CD14-positive monocyte (primary cell): Measurements from ENCODE around the gene LRP1B. TPM values are rescaled to one million over a fixed set of nuclear protein-coding genes. Genes with fewer than 3 reads are reported as not detected.

Experiments
- DNase-seq, 3 donors: peaks; one replicate each; pipeline ENCODE4 v3.0.0-alpha.2; 2011 to 2022
- H2AFZ ChIP-seq: 2 replicates; pipeline ENCODE4 v1.6.0; 2012; ENCODE audit warnings: mild to moderate bottlenecking, low read depth, low read length, inconsistent platforms; ENCODE audit not compliant: insufficient read depth, poor library complexity, severe bottlenecking
- H3K27ac ChIP-seq, 2 donors: 1 replicate in 1 of 2; 2 replicates in 1 of 2; pipeline ENCODE4 v1.5.1; 2012 to 2013; ENCODE audit warnings: low read length in 2 of 2, control low read depth in 1 of 2, inconsistent platforms in 1 of 2, low read depth in 1 of 2, mild to moderate bottlenecking in 1 of 2
- H3K27me3 ChIP-seq, 2 donors: one replicate each; pipeline versions ENCODE4 v1.6.0 to v1.6.1; 2011 to 2013; ENCODE audit warnings: low read length in 2 of 2; ENCODE audit not compliant: control insufficient read depth in 2 of 2, insufficient read depth in 2 of 2
- H3K36me3 ChIP-seq, 2 donors: replicated peaks in 1 of 2; 1 replicate in 1 of 2; 2 replicates in 1 of 2; pipeline versions ENCODE4 v1.5.1 to v1.6.1; 2012 to 2013; ENCODE audit warnings: low read length in 2 of 2, control low read depth in 1 of 2, inconsistent platforms in 1 of 2, mild to moderate bottlenecking in 1 of 2; ENCODE audit not compliant: insufficient read depth in 2 of 2, control insufficient read depth in 1 of 2
- H3K4me1 ChIP-seq, 2 donors: 1 replicate in 1 of 2; 2 replicates in 1 of 2; pipeline versions ENCODE4 v1.5.1 to v1.6.1; 2012 to 2013; ENCODE audit warnings: low read length in 2 of 2, control low read depth in 1 of 2, inconsistent platforms in 1 of 2, mild to moderate bottlenecking in 1 of 2, moderate library complexity in 1 of 2; ENCODE audit not compliant: insufficient read depth in 2 of 2, control insufficient read depth in 1 of 2
- H3K4me2 ChIP-seq: replicated peaks from 2 replicates; pipeline ENCODE3; 2012; ENCODE audit warnings: low read length, moderate library complexity, mild to moderate bottlenecking; ENCODE audit not compliant: poor library complexity, severe bottlenecking; ENCODE audit errors: extremely low read depth
- H3K4me3 ChIP-seq, 3 experiments: fragments of 200-600 bp in 1 of 3; sonication (generic) in 1 of 3; replicated peaks in 1 of 3; 1 replicate in 2 of 3; 2 replicates in 1 of 3; pipeline ENCODE4 v1.5.1; 2011 to 2013; ENCODE audit warnings: low read length in 3 of 3, mild to moderate bottlenecking in 3 of 3, control low read depth in 2 of 3, low read depth in 2 of 3, inconsistent platforms in 1 of 3, moderate library complexity in 1 of 3
- H3K79me2 ChIP-seq: 2 replicates; pipeline ENCODE4 v1.6.0; 2012; ENCODE audit warnings: mild to moderate bottlenecking, control low read depth, inconsistent platforms, low read length, moderate library complexity; ENCODE audit not compliant: insufficient read depth
- H3K9ac ChIP-seq: 2 replicates; pipeline ENCODE4 v1.6.0; 2017; ENCODE audit warnings: low read length, mild to moderate bottlenecking; ENCODE audit not compliant: insufficient read depth, poor library complexity, severe bottlenecking
- H3K9me3 ChIP-seq, 2 donors: replicated peaks in 1 of 2; 1 replicate in 1 of 2; 2 replicates in 1 of 2; pipeline versions ENCODE4 v1.5.1 to v1.6.1; 2012 to 2013; ENCODE audit warnings: low read length in 2 of 2, control low read depth in 1 of 2; ENCODE audit not compliant: control insufficient read depth in 1 of 2, insufficient read depth in 1 of 2
- H4K20me1 ChIP-seq: 2 replicates; pipeline ENCODE4 v1.6.0; 2012; ENCODE audit warnings: mild to moderate bottlenecking, low read length, control low read depth, moderate library complexity; ENCODE audit not compliant: insufficient read depth
- H3K27ac Mint-ChIP-seq, 7 donors: one replicate each; pipeline ENCODE4 v1.8.0; 2020; ENCODE audit warnings: mild to moderate bottlenecking in 7 of 7, mixed read lengths in 7 of 7, moderate library complexity in 6 of 7, inconsistent platforms in 2 of 7
- H3K27me3 Mint-ChIP-seq, 3 donors: one replicate each; pipeline ENCODE4 v1.8.0; 2021 to 2022; ENCODE audit warnings: low read depth in 3 of 3, mild to moderate bottlenecking in 3 of 3, mixed read lengths in 3 of 3, moderate library complexity in 3 of 3, inconsistent platforms in 1 of 3
- H3K36me3 Mint-ChIP-seq, 2 donors: one replicate each; pipeline ENCODE4 v1.8.0; 2020; ENCODE audit warnings: mixed read lengths in 2 of 2, inconsistent platforms in 1 of 2, mild to moderate bottlenecking in 1 of 2
- H3K4me1 Mint-ChIP-seq: one replicate; pipeline ENCODE4 v1.8.0; 2020; ENCODE audit warnings: mild to moderate bottlenecking, mixed read lengths
- H3K4me3 Mint-ChIP-seq, 2 donors: one replicate each; pipeline ENCODE4 v1.8.0; 2020; ENCODE audit warnings: mild to moderate bottlenecking in 2 of 2, mixed read lengths in 2 of 2, moderate library complexity in 1 of 2
- H3K9me3 Mint-ChIP-seq, 7 donors: one replicate each; pipeline ENCODE4 v1.8.0; 2020 to 2022; ENCODE audit warnings: mixed read lengths in 7 of 7, mild to moderate bottlenecking in 6 of 7, moderate library complexity in 6 of 7, inconsistent platforms in 2 of 7
- WGBS: methylation state at CpG from one replicate; pipeline ENCODE4 v1.1.5; 2013; ENCODE audit warnings: missing lambda C conversion rate; ENCODE audit not compliant: insufficient coverage; 5-methylcytosine and 5-hydroxymethylcytosine counted together
- intact Hi-C, 2 donors: fragments of 100-400 bp; cut with micrococcal nuclease; formaldehyde crosslinking; loops; one replicate each; pipeline versions ENCODE4 v1.15.0 to v1.15.1; 2023
- polyA plus RNA-seq, 3 donors: library from polyadenylated mRNA; depleted of rRNA in 1 of 3; unstranded in 2 of 3; stranded (reverse) in 1 of 3; fragments of 300-500 nt in 2 of 3; fragments of >200 nt in 1 of 3; fragmentation: Illumina TruSeq in 2 of 3; gene quantifications; 1 replicate in 2 of 3; 2 replicates in 1 of 3; pipeline ENCODE4 v1.2.3, GENCODE V29; 2012 to 2021
- TF ChIP-seq, protein P1 (sequence below): fragments of 200-600 bp; IDR thresholded peaks from one replicate; pipeline ENCODE4 v1.8.0; 2022; ENCODE audit warnings: antibody characterized with exemption, mild to moderate bottlenecking

The LRP1B gene
- polyA plus RNA-seq, 3 donors: not detected

GRCh38 chr2:140392824-140393223 is 1738.0 kb downstream of the LRP1B start:
- H3K9ac ChIP-seq: no peak overlapping the region
- H2AFZ ChIP-seq: no peak overlapping the region
- no peaks in the 10 kb centered on the region for H3K36me3 ChIP-seq
- no peaks in the 10 kb centered on the region for H3K4me1 ChIP-seq
- TF ChIP-seq, protein P1, sequence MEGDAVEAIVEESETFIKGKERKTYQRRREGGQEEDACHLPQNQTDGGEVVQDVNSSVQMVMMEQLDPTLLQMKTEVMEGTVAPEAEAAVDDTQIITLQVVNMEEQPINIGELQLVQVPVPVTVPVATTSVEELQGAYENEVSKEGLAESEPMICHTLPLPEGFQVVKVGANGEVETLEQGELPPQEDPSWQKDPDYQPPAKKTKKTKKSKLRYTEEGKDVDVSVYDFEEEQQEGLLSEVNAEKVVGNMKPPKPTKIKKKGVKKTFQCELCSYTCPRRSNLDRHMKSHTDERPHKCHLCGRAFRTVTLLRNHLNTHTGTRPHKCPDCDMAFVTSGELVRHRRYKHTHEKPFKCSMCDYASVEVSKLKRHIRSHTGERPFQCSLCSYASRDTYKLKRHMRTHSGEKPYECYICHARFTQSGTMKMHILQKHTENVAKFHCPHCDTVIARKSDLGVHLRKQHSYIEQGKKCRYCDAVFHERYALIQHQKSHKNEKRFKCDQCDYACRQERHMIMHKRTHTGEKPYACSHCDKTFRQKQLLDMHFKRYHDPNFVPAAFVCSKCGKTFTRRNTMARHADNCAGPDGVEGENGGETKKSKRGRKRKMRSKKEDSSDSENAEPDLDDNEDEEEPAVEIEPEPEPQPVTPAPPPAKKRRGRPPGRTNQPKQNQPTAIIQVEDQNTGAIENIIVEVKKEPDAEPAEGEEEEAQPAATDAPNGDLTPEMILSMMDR: no peak
- H3K4me3 ChIP-seq: no peak overlapping the region
- no peak overlapping the region for H3K4me3 Mint-ChIP-seq
- H3K27ac ChIP-seq: no peak overlapping the region
- no peaks in the 10 kb centered on the region for H3K36me3 Mint-ChIP-seq
- H3K9me3 Mint-ChIP-seq: peaks cover 0 to 7% (median 0%) of the 10 kb centered on the region in 7 donors
- H3K4me2 ChIP-seq: no peak overlapping the region
- no peak for DNase-seq
- H4K20me1 ChIP-seq: no peaks in the 10 kb centered on the region
- H3K79me2 ChIP-seq: no peaks in the 10 kb centered on the region
- no peaks in the 10 kb centered on the region for H3K27me3 ChIP-seq
- no peak overlapping the region for H3K27ac Mint-ChIP-seq
- no peaks in the 10 kb centered on the region for H3K4me1 Mint-ChIP-seq
- intact Hi-C loops: no loop called here
- no peaks in the 10 kb centered on the region for H3K27me3 Mint-ChIP-seq
- no CpG with 5 or more reads among the region's 2 CpGs for WGBS
- H3K9me3 ChIP-seq: no peaks in the 10 kb centered on the region

DNA sequence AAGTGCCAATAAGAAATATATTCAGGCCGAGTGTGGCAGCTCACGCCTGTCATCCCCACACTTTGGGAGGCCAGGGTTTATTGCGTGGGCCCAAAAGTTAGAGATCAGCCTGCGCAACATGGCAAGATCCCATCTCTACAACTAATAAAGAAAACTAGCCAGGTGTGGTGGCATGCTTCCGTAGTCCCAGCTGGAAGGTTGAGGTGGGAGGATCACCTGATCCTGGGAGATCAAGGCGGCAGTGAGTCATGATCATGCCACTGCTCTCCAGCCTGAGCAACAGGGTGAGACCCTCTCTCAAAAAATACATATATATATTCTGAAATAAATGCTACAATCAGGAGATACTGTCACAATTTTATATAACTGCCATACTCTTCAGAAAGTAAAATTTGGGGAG is 1745.9 kb downstream of the LRP1B start:
- H3K27ac ChIP-seq: no peak overlapping the region
- no peaks in the 10 kb centered on the region for H3K4me1 ChIP-seq
- H3K9ac ChIP-seq: no peak overlapping the region
- H4K20me1 ChIP-seq: no peaks in the 10 kb centered on the region
- no peaks in the 10 kb centered on the region for H3K36me3 ChIP-seq
- peaks cover 0 to 3% (median 0%) of the 10 kb centered on the region in 7 donors for H3K9me3 Mint-ChIP-seq
- H3K79me2 ChIP-seq: no peaks in the 10 kb centered on the region
- H2AFZ ChIP-seq: no peak overlapping the region
- no peaks in the 10 kb centered on the region for H3K9me3 ChIP-seq
- no peak overlapping the region for H3K4me3 ChIP-seq
- WGBS: no CpG with 5 or more reads among the region's 6 CpGs
- no peak for DNase-seq
- H3K27me3 Mint-ChIP-seq: no peaks in the 10 kb centered on the region
- H3K4me2 ChIP-seq: no peak overlapping the region
- no peaks in the 10 kb centered on the region for H3K27me3 ChIP-seq
- H3K27ac Mint-ChIP-seq: no peak overlapping the region
- no peaks in the 10 kb centered on the region for H3K36me3 Mint-ChIP-seq
- no peak overlapping the region for H3K4me3 Mint-ChIP-seq
- intact Hi-C loops: no loop called here
- no peaks in the 10 kb centered on the region for H3K4me1 Mint-ChIP-seq
- TF ChIP-seq, protein P1: no peak
